Left cardiac atrium (tissue), 4 donors: ENCODE measurements around the gene ACCS. TPM values are rescaled to one million over a fixed set of nuclear protein-coding genes. Genes with fewer than 3 reads are reported as not detected.

Experiments
- ATAC-seq, 2 donors: fragments of 200-7000 bp; cut with Tn5 transposase; one replicate each; pipeline ENCODE4 v1.9.1; 2020; ENCODE audit warnings: mild to moderate bottlenecking in 2 of 2, moderate library complexity in 2 of 2
- DNase-seq: peaks from one replicate; pipeline ENCODE4 v3.0.0-alpha.2; 2020
- intact Hi-C, 2 donors: fragments of 100-400 bp; cut with DNase I; formaldehyde crosslinking; loops; one replicate each; pipeline versions ENCODE4 v1.14.1 to v1.15.1; 2022 to 2023
- long read RNA-seq: library from polyadenylated mRNA; unstranded; transcript quantifications from one replicate; pipeline ENCODE4 v2.0.0, GENCODE V29; 2021
- total RNA-seq, 2 donors: library from RNA; stranded (reverse); fragmentation: NEBNext Ultra II Directional; extraction: Animal tissue kit (Norgen Biotek cat#: 25700); gene quantifications; one replicate each; pipeline ENCODE4 v1.2.1, GENCODE V29; 2021
- donor health status: DM: no; HTN: yes; CAD: no.
- donor health status: DM: no; HTN: yes; CAD: no; lungs with severe emphysema.
- donor health status: DM: yes; HTN: yes; CAD: no.
- donor health status: Dilated cardiomyopathy.

The ACCS gene, protein sequence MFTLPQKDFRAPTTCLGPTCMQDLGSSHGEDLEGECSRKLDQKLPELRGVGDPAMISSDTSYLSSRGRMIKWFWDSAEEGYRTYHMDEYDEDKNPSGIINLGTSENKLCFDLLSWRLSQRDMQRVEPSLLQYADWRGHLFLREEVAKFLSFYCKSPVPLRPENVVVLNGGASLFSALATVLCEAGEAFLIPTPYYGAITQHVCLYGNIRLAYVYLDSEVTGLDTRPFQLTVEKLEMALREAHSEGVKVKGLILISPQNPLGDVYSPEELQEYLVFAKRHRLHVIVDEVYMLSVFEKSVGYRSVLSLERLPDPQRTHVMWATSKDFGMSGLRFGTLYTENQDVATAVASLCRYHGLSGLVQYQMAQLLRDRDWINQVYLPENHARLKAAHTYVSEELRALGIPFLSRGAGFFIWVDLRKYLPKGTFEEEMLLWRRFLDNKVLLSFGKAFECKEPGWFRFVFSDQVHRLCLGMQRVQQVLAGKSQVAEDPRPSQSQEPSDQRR
- 1 to 10 TPM; 8.5 to 9.1 TPM for total RNA-seq
- long read RNA-seq, transcript ACCS-201 (15 exons, 2,362 nt): major isoform, 5 of 11 reads
- long read RNA-seq, partial matches to known transcripts: 2 of 11 reads
- long read RNA-seq, other reads (novel, unspliced or antisense): 4 of 11 reads

DNA sequence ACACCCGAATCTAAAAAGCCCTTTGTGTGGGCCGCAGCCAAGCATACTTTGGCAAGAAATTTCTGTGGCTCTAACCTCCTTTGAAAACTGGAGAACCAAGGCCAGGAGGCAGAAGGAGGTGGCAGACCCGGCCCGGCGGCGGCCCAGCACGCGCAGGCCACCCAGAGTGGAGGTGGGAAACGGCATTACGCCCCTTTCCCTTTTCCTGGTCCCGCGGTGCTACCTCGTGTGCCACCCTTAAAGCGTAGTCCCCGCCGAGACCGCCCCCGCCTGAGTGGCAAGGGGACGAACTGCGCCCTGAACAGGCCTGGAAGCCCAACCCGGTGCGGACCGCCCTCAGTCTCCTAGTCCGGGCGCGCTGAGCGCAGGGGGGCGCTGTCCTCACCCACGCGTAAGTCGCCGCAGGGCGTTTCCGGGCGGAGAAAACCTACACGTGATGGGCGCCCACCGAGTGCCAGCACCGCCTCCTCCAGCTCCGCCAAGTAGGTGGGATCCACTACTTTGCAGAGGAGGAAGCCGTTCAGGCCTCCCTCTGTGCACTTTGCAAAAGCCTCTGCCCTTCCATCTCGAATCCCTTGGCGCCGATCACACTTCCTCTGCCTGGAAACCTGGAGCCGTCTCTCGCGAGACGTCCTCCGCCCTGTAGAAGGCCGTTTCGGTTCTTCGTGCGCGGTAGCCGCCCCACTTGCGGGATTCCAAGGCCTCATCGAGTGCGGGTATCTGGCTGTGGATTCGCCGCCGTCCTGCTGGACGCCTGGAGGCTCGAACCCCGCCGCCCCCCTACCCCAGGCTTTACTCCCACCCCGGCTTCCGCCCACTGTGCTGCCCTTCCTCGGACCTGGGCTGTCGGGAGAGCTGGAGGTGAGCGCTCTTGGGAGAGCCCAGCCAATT lies at the start of gene ACCS:
TSS of gene ACCS (plus strand) at position 430 of the 891 bp plus-strand sequence. CDS start 1,358 bp downstream, outside the sequence.
- intact Hi-C loops: no loop called here
- ATAC-seq: peak; percentile 96 to 97
- DNase-seq: peak; percentile 98

DNA sequence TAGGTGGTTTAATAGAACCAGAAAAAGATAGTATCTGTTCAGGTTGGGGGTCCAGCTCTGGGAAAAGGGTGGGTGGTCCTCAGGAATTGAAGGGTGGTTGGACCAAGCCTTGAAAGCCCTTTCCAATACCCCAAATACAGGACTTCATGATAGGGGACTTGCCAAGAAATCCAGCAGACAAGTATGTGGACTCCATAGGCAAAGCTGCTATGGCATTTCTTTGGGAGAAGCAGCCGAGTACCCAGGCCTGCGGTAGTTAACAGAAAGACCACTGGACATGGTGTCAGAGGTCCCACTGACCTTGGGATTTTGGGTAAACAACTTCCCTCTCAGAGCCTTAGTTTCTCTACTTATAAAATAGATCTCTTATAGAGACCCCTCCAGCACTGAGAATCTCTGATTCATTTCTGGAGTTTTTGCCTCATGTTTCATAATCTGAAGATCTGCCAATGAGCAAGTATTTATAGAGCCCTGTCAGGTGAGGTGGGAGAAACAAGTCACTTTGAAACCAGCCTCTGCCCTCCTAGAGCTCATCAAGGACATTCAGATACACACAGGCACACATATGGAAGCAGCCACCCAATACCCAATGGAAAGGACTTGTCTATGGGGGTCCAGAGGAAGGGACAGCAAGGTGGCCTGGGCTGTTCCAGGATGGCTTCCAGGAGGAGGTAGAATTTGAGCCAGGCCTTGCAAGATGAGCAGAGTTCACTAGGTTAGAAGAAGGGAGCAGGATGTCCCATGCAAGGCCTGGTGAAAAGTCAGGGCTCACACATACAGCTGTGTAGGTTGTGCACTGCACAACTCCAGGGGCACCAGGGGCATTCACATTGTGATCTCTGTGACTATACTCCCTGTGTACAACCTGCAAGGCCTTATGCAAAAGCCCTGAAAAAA lies 49.3 kb upstream of the ACCS start:
- intact Hi-C loops: no loop called here
- ATAC-seq (no peak), DNase-seq (no peak)

DNA sequence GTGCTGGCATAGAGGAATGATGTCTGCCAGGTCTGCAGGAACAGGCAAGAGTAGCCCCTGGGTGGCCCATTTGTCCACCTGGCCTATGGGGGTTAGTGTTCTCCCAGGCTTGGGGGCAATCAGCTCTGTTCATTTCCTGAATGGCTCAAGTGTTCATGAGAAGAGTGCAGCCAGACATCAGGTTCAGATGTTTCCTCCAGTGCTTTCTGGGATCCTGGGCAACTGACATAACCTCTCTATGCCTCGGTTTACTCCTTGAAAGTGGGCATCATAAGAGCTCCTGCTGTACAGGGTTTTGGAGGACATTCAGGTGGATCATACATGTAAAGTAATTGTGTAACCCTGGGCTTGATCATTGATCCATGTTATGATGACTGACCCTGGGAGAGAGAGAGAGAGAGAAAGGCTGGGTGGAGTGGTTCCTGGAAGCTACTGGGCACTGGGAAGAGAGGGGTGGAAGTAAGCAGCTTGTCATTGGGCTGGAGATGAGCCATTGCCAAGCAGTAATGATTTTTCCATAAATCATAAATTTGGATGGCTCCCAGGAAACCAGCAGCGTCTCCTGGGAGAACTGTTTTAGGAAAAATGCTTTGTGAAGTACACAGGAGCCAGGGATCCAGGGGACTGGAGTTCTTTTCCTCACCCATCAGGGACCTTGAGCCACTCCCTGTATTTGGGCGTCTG lies 48.5 kb upstream of the ACCS start:
- intact Hi-C loops: no loop called here
- DNase-seq (no peak), ATAC-seq (peak; percentile 31 to 34)

DNA sequence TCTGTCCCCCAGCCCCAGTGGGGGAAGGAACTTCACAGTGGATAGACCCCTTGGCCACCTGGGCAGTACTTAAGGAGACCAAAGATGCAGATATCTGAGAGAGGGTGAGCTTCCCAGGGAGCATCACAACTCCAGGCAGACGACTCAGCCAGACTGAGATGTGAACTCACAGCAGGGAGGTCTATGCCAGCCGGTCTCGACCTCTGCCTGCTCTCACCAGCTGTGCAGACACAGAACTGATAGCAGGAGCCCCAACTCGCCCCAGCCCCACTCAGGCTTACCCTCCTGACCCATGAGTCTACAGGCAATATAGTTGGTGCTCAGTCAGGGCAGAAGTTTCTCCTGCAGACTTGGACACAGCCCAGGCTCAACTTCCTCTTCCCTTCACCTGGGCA lies 47.9 kb upstream of the ACCS start:
- ATAC-seq (peak in 1 of 2 donors; percentile 20), DNase-seq (no peak)
- intact Hi-C loops: no loop called here

DNA sequence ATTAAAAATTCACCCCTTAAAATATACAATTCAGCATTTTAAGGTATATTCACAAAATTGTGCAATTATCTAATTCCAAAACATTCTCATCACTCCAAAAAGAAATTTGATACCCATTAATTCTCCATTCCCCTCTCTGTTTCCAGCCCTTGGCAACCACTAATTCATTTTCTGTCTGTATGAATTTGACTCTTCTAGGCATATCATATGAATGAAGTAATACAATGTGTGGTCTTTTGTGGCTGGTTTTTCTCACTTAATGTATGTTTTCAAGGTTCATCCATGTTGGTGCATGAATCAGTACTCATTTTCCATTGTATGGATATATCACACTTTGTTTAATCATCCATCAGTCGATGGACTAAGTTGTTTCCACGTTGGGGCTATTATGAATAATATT lies 47.2 kb upstream of the ACCS start:
- intact Hi-C loops: no loop called here
- no peak for DNase-seq
- ATAC-seq: no peak

DNA sequence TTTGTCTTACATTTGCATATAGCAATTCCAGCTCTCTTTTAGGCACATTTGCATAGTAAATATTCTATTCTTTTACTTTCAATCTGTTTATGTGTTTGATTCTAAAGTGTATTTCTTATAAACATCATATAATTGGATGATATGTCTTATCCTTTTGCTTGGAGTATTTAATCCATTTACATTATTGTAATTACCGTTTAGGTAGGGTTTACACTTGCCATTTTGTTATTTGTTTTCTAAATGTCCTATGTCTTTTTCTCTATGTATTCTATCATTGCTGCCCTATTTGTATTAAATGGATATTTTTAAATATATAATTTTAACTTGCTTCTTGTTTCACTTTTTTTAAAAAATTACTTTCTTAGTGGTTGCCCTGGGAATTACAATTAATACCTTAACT lies 41.1 kb upstream of the ACCS start:
- intact Hi-C loops: no loop called here
- no peak for DNase-seq
- no peak for ATAC-seq

DNA sequence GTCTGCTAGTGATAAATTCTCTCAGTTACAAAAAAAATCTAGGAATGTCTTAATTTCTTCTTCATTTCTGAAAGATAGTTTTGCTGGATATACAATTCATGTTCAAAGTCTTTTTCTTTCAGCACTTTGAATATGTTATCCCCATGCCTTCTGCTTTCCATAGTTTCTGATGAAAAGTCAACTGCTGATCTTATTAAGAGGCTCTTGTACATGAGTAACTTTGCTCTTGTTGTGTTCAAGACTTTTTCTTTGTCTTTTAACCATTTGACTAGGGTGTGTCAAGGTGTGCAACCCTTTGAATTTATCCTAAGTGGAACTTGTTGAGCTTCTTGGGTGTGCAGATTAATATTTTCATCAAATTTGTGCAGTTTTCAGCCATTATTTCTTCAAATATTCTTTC lies 40.3 kb upstream of the ACCS start:
- no peak for DNase-seq
- intact Hi-C loops: no loop called here
- ATAC-seq: no peak

DNA sequence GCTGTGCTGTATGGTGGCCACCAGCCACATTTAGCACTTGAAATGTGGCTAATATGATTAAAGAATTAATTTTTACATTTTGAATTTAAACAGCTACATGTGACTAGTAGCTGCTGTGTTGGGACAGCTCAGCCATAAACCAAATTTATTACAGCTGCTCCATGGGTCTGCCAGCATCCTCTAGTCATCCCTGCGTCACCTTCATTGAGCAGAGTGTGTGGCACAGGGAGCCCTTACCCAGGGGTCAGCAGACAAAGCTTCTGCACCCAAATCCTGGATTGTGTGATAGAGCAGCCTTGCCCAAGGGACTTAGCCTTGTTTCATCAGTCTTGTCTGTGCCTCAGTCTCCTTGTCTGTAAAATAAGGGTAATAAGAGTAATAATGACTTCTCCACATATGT lies 37.7 kb upstream of the ACCS start:
- no peak for ATAC-seq
- intact Hi-C loops: no loop called here
- no peak for DNase-seq

DNA sequence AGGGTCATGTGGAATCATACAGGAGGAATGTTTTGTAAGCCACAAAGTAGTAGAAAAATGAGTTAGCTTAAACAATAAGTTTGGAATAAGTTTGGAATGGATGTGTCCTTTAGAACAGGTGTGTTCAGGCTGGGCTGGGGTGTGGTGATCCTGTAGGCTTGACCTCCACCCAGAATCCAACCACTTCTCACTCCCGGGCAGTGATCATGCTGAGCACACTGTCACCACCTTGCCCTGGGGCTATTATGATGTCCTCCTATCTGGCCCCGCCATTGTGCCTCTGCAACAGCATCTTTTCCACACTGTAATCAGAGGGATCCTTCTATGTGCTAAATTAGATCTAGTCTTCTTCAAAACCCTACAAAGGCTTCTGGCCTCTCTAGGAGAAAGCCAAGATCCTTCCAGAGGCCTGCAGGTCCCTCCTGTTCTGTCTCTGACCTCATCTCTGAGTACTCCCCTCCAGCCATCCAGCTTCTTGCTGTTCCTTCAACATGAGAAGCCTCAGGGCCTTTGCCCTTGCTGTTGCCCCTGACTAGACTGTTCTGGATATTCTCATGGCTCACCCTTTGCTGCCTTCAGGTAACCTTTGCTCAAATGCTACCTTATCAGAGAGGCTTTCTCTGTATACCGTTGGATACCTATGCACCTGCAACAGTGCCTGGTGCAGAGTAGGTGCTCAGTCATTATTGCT lies 37.1 kb upstream of the ACCS start:
- intact Hi-C loops: no loop called here
- no peak for DNase-seq
- ATAC-seq: no peak

DNA sequence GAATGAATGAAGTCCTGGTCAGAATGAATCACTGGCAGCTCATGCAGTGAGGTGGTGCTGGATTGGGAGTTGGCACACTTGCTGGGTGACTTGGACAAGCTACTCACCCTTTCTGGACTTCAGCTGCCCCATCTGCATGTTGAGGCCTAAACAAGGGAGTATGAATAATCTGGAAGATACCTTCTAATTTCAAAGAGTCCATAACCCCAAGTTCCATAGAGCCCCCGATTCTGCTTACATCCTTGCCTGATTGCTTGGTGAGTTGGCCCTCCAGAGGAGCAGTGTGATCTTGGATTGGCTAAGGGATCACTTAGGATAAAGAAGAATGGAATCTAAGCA lies 36.6 kb upstream of the ACCS start:
- DNase-seq (no peak), ATAC-seq (no peak)
- intact Hi-C loops: no loop called here

DNA sequence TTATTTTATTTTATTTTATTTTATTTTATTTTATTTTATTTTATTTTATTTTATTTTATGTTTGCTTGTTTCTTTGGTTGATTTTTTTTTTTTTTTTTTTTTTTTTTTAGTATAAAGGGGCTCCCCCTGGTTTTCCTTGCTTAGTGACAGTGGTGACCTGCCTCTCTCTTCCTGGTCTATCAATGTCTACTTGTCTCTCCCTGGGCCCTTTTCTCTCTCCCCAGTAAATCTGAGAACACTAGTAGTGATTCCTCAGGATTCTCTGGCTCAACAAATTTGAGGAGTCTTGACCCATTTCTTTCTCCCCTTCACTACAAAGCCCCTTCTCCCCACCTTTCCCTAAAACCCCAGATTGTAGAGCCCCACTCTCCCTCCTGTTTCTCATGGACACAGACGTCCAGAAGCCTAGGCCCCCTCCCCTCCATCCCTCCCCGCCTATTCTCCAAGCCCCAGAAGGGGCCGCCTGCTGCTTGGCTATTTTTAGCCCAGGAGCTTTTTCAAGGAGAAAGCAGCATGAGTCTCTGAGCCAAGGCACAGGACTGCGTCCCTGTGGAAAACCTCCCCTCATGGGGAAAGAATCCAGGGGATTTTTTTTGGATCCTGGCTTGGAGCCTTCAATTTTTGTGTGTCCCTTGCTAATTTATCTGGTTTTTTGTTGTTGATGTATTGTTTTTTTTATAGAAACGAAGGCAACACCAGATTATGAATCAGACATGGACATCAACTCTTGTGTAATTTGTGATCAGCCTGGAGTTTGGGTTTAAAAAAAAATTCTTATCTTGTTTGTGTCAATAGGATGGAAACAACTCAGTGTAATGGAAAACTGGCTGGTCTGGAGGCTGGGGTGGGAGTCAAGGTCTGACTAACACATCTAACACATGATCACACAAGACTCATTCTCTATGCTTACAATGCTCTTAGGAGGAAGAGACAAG lies 35.8 kb upstream of the ACCS start:
- DNase-seq (peak; percentile 56), ATAC-seq (peak; percentile 77 to 84)
- intact Hi-C loops: loop anchor here in 1 of 2 donors (5.0 kb wide), 1 partner anchor 43 kb away; no protein-coding TSS in a partner anchor

DNA sequence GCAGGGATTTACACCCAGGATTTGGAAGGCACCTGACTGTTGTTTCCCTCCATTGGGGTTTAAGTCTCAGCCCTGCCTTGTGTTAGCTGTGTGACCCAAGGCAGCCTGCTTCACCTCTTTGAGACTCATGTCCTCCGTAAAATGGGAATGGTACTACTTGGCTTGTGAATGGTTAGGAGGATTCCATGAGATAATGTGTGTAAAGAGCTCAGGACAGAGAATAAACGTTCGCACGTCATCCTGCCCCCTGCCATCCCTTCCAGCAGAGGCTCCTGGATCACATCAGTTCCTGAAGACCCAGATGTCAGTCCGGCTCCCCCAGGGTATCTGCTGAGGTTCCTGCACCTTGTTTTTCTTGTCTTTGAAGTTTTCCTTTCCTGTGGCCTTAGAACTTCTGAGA lies 35.1 kb upstream of the ACCS start:
- intact Hi-C loops: loop anchor here in 1 of 2 donors (5.0 kb wide), 1 partner anchor 44 kb away; no protein-coding TSS in a partner anchor
- DNase-seq: no peak
- no peak for ATAC-seq

DNA sequence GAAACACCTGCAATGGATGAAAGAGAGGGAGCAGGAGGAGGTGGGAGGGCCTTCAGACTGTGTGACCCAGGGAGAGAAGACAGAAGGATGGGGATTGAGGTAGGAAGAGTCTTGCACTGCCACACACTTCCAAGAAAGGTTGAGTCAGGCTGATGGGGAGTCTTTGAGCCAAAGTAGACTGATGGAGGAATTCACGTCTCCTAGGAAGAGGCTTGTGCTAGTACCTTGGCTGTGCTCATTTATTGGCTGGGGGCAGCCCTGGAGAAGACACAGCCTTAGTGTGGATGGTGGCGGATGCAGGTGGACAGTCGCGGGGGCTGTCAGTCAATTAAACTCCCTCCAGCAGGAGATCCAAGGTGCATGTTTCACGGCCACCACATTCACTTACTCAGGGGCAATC lies 34.5 kb upstream of the ACCS start:
- no peak for ATAC-seq
- DNase-seq: no peak
- intact Hi-C loops: loop anchor here in 1 of 2 donors (5.0 kb wide), 1 partner anchor 44 kb away; no protein-coding TSS in a partner anchor

DNA sequence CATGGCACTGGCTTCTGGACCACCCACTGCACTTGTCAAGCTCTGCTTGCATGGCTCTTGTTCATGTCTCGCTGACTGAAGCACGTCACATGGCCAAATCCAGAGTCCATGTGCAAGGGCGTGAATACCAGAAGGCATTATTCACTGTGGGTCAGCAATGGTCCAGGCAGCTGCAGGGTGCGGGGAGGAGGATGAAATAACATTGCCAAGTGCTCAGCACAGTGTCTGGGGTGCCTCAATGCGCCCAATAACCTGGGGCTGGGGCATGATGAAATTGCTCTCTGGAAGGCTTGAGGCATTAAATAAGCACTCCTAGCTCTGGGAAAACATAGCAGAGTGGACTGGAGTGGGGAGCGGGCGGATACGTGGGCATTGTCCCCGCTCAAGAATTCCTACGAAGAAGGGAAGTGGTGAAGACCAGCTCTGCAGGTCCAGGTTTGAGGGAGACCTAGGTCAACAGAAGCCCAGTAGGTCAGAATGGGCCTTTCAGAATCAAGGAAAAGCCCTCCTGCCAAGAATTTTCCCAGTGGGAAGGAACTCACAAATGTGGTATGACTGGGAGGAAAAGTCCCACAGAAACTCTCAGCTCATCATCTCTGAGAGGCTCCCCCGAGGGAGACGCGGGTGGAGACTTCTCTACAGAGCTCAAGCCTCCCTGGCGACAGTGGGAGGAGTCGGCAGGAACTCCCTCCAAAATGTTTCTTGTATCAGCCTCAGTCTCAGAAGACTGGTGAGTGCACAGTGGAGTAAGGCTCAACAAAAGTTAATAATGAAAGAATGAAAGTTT lies 33.6 kb upstream of the ACCS start:
- intact Hi-C loops: loop anchor here in 1 of 2 donors (5.0 kb wide), 1 partner anchor 45 kb away; no protein-coding TSS in a partner anchor
- DNase-seq (peak; percentile 73), ATAC-seq (peak; percentile 35 to 62)

DNA sequence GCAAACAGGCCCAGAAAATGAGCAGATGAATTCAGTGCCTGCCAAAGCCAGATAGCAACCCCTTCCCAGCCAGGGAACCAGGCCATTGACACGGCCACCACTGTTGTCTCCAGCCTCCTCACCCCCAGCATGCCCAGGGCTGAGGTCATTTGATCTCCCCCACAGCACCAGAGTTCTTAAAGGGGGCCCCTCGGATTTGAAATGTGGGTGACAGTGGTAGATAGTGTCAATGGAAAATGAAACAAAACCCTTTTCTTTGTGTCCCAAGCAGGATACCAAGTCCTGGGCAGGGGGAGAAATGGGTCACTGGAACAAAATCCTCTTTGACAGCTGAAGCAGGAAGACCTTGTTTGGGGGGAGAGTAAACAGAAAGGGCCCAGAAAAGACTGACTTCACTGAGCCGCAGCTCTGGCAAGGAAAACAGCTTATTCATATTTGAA lies 32.6 kb upstream of the ACCS start:
- no peak for DNase-seq
- intact Hi-C loops: loop anchor here in 1 of 2 donors (5.0 kb wide), 1 partner anchor 46 kb away; no protein-coding TSS in a partner anchor
- no peak for ATAC-seq
